ENCODE measurements around the gene NBAS. TPM values are rescaled to one million over a fixed set of nuclear protein-coding genes. Genes with fewer than 3 reads are reported as not detected.

The NBAS gene
- total and polyA plus RNA-seq, 10 of the 15 experiments (the other 5 are each of a cell fraction or from before 2014, with no cell fraction given), result 4.3 to 32.7 (median 20.8) TPM

- Histone ChIP-seq H4K20me1 (ENCODE audit: control insufficient read depth, insufficient read depth) (no peaks in the 10 kb centered on the region), H3K4me2 (ENCODE audit: control insufficient read depth, insufficient read depth) (no peak overlapping the region), H3K9me3 (replicated peaks; ENCODE audit: control insufficient read depth, insufficient read depth, low read length) (no peaks in the 10 kb centered on the region), H3K9ac (ENCODE audit: control insufficient read depth, insufficient read depth, low read length) (no peak overlapping the region), H3K27ac (ENCODE audit: control insufficient read depth, insufficient read depth) (no peak overlapping the region), H3K4me3 (no peak overlapping the region), H3K79me2 (ENCODE audit: control insufficient read depth, insufficient read depth, low read length) (no peaks in the 10 kb centered on the region), H3K27me3 (replicated peaks in 1 of 2; ENCODE audit: control insufficient read depth in 2 of 2, insufficient read depth in 2 of 2, low read length in 1 of 2) (no peaks in the 10 kb centered on the region), H3K4me1 (ENCODE audit: control insufficient read depth, insufficient read depth, low read length) (no peaks in the 10 kb centered on the region), H2AFZ (ENCODE audit: control insufficient read depth, low read depth, low read length) (no peak overlapping the region), H3K36me3 (ENCODE audit: control insufficient read depth in 2 of 2, insufficient read depth in 2 of 2, low read length in 1 of 2) (no peaks in the 10 kb centered on the region; a peak in 1 of 4 replicates)
- no peak for FAIRE-seq
- POLR2A ChIA-PET, result no interaction called here
- CTCF ChIA-PET, result no interaction called here
- no peak for ATAC-seq
- WGBS (ENCODE audit: insufficient coverage, insufficient replicate concordance, low lambda C conversion rate, missing lambda C conversion rate), result 96% methylated on average over 2 of the region's 2 CpGs
- SMC1A ChIA-PET (ENCODE audit: uncharacterized antibody, unreplicated experiment), result interaction anchor here (0.6 kb wide), 1 partner anchor 59 kb away, joined by 3 read pairs; no protein-coding TSS in a partner anchor
- RAD21 ChIA-PET (ENCODE audit: unreplicated experiment), result no interaction called here
- DNase-seq (ENCODE audit: low read depth, low spot score), result no peak
- in situ Hi-C loops (cut with MboI) (no loop called here), intact Hi-C loops (cut with micrococcal nuclease; ENCODE audit: unreplicated experiment) (no loop called here)
- BruUV-seq (replicated peaks), result no TSS peak
- TF ChIP-seq PML (IDR thresholded peaks at IDR 0.05; ENCODE audit: low read length), result no peak
- TF ChIP-seq, protein P1, sequence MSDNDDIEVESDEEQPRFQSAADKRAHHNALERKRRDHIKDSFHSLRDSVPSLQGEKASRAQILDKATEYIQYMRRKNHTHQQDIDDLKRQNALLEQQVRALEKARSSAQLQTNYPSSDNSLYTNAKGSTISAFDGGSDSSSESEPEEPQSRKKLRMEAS (IDR thresholded peaks at IDR 0.05; ENCODE audit: low read depth, low read length), result no peak
- no peak for TF ChIP-seq SP1 (IDR thresholded peaks at IDR 0.05; ENCODE audit: low read depth, low read length)
- TF ChIP-seq NFYA (IDR thresholded peaks at IDR 0.05; ENCODE audit: borderline replicate concordance, low read depth, low read length), result no peak
- no peak for TF ChIP-seq E4F1 (IDR thresholded peaks at IDR 0.05; ENCODE audit: borderline replicate concordance, partially characterized antibody)
- no peak for TF ChIP-seq TCF3 (IDR thresholded peaks at IDR 0.05; ENCODE audit: borderline replicate concordance, insufficient read depth, low read depth, low read length)
- TF ChIP-seq BCL11A (IDR thresholded peaks at IDR 0.05; ENCODE audit: low read depth, low read length), result no peak
- TF ChIP-seq, protein P2, sequence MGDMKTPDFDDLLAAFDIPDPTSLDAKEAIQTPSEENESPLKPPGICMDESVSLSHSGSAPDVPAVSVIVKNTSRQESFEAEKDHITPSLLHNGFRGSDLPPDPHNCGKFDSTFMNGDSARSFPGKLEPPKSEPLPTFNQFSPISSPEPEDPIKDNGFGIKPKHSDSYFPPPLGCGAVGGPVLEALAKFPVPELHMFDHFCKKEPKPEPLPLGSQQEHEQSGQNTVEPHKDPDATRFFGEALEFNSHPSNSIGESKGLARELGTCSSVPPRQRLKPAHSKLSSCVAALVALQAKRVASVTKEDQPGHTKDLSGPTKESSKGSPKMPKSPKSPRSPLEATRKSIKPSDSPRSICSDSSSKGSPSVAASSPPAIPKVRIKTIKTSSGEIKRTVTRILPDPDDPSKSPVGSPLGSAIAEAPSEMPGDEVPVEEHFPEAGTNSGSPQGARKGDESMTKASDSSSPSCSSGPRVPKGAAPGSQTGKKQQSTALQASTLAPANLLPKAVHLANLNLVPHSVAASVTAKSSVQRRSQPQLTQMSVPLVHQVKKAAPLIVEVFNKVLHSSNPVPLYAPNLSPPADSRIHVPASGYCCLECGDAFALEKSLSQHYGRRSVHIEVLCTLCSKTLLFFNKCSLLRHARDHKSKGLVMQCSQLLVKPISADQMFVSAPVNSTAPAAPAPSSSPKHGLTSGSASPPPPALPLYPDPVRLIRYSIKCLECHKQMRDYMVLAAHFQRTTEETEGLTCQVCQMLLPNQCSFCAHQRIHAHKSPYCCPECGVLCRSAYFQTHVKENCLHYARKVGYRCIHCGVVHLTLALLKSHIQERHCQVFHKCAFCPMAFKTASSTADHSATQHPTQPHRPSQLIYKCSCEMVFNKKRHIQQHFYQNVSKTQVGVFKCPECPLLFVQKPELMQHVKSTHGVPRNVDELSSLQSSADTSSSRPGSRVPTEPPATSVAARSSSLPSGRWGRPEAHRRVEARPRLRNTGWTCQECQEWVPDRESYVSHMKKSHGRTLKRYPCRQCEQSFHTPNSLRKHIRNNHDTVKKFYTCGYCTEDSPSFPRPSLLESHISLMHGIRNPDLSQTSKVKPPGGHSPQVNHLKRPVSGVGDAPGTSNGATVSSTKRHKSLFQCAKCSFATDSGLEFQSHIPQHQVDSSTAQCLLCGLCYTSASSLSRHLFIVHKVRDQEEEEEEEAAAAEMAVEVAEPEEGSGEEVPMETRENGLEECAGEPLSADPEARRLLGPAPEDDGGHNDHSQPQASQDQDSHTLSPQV (IDR thresholded peaks at IDR 0.05), result no peak
- TF ChIP-seq, protein P3, sequence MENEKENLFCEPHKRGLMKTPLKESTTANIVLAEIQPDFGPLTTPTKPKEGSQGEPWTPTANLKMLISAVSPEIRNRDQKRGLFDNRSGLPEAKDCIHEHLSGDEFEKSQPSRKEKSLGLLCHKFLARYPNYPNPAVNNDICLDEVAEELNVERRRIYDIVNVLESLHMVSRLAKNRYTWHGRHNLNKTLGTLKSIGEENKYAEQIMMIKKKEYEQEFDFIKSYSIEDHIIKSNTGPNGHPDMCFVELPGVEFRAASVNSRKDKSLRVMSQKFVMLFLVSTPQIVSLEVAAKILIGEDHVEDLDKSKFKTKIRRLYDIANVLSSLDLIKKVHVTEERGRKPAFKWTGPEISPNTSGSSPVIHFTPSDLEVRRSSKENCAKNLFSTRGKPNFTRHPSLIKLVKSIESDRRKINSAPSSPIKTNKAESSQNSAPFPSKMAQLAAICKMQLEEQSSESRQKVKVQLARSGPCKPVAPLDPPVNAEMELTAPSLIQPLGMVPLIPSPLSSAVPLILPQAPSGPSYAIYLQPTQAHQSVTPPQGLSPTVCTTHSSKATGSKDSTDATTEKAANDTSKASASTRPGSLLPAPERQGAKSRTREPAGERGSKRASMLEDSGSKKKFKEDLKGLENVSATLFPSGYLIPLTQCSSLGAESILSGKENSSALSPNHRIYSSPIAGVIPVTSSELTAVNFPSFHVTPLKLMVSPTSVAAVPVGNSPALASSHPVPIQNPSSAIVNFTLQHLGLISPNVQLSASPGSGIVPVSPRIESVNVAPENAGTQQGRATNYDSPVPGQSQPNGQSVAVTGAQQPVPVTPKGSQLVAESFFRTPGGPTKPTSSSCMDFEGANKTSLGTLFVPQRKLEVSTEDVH (IDR thresholded peaks at IDR 0.05; ENCODE audit: low read depth, partially characterized antibody), result no peak
- TF ChIP-seq DPF2 (IDR thresholded peaks at IDR 0.05), result no peak
- TF ChIP-seq, protein P4, sequence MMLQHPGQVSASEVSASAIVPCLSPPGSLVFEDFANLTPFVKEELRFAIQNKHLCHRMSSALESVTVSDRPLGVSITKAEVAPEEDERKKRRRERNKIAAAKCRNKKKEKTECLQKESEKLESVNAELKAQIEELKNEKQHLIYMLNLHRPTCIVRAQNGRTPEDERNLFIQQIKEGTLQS (IDR thresholded peaks at IDR 0.05; ENCODE audit: borderline replicate concordance, extremely low read depth, low read depth, low read length), result no peak
- TF ChIP-seq PKNOX1 (IDR thresholded peaks at IDR 0.05), result no peak
- no peak for TF ChIP-seq SMC3 (IDR thresholded peaks at IDR 0.05; ENCODE audit: borderline replicate concordance, low read length)
- no peak for TF ChIP-seq JUNB (IDR thresholded peaks at IDR 0.05)
Observed at GRCh38 chr2:15253247-15253646, 307.9 kb downstream of the NBAS start.

Measured in GM12878 (cell line).